Measurements from ENCODE around the gene INHBB. TPM values are rescaled to one million over a fixed set of nuclear protein-coding genes. Genes with fewer than 3 reads are reported as not detected.
A peak's percentile ranks its signal among the peaks of the same experiment; 100 is the strongest.

Gene INHBB
- total RNA-seq, 1 experiment from 2014 or later, result not detected

DNA sequence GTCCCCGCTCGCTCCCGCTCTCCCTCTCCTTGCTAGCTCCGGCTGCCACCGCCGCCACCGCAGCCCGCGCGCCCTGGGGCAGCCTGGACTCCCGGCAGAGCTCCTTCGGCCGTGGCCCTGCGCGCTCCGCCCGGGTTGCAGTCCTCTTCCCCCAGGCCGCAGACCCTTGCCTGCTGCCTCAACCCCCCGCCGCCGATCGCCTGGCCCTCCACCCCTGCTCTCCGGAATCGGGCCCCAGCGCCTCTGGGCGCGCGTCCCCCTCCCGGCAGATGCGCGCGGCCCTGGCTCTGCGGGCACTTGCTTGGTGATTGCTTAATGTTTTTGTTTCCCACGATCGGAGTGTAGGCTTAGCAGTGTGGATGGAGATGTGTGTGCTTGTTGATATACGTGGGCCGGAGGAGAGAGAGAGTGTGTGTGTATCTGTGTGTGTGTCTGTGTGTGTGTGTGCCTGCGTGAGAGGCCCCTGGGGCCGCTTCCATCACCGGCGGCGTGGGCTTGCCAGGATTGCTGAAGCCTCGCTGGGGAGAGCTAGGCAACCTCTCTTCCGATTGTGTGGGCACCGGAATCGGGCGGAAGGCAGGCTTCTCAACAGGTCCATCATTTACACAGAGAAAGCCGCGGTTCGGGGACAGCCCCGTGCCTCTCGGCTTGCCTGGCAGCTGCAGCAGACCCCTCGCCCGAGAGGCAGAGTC is 877 bp downstream of the INHBB start:
- DNase-seq, result no peak
- intact Hi-C loops (cut with micrococcal nuclease; ENCODE audit: unreplicated experiment), result no loop called here
- BruUV-seq (replicated peaks), result no TSS peak
- Mint-ChIP-seq H3K4me3 (ENCODE audit: low read depth, unreplicated experiment) (peak overlapping the region; percentile 29), H3K4me1 (ENCODE audit: low read depth, unreplicated experiment) (peaks cover 7% of the 10 kb centered on the region), H3K36me3 (ENCODE audit: insufficient read depth, unreplicated experiment) (peaks cover 9% of the 10 kb centered on the region), H3K27ac (ENCODE audit: unreplicated experiment) (no peak overlapping the region), H3K9me3 (ENCODE audit: low read depth, unreplicated experiment) (no peaks in the 10 kb centered on the region), H3K27me3 (ENCODE audit: unreplicated experiment) (peaks cover 62% of the 10 kb centered on the region)
- CTCF ChIA-PET, result interaction anchor here (0.5 to 1.0 kb wide), 3 partner anchors 206 to 668 kb away, joined by 4 to 10 read pairs (median 6); partner anchors contain the start of gene TMEM177
- TF ChIP-seq, protein P1, sequence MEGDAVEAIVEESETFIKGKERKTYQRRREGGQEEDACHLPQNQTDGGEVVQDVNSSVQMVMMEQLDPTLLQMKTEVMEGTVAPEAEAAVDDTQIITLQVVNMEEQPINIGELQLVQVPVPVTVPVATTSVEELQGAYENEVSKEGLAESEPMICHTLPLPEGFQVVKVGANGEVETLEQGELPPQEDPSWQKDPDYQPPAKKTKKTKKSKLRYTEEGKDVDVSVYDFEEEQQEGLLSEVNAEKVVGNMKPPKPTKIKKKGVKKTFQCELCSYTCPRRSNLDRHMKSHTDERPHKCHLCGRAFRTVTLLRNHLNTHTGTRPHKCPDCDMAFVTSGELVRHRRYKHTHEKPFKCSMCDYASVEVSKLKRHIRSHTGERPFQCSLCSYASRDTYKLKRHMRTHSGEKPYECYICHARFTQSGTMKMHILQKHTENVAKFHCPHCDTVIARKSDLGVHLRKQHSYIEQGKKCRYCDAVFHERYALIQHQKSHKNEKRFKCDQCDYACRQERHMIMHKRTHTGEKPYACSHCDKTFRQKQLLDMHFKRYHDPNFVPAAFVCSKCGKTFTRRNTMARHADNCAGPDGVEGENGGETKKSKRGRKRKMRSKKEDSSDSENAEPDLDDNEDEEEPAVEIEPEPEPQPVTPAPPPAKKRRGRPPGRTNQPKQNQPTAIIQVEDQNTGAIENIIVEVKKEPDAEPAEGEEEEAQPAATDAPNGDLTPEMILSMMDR (IDR thresholded peaks at IDR 0.05; ENCODE audit: unreplicated experiment), result no peak

DNA sequence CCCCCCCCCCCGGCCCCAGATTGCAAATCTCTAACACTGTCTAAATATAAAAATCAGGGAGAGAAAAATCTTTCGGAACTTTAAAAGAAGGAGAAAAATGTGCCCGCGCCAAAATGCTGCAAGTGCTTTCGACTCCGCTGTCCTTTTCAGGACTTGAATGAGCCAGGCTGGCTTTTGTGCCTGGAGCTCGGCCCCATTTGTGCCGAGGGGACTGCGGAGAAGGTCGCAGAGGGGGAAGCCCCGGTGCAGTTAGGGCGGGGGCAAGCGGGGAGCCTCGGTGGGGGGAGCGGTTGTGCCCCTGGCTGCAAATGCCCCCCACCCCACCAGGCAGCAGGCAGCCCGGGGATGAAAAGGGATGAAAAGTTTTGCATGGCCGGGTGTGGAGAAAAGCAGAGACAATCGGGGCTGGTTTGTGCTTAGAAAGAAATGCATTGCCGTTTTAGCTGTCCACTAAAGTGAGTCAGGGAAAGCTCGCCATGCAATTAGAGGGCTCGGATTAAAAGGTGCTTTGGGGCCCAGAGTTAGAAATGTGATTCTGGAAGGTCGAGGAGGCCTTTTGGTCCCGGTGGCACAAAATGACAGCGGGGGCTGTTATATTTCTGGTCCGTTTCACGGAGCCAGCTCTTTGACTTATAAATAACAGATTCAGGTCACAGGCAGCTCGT is 1.6 kb downstream of the INHBB start:
- peaks cover 9% of the 10 kb centered on the region for H3K36me3 Mint-ChIP-seq (ENCODE audit: insufficient read depth, unreplicated experiment)
- H3K27me3 Mint-ChIP-seq (ENCODE audit: unreplicated experiment), result peaks cover 56% of the 10 kb centered on the region
- no peaks in the 10 kb centered on the region for H3K9me3 Mint-ChIP-seq (ENCODE audit: low read depth, unreplicated experiment)
- TF ChIP-seq, protein P1 (IDR thresholded peaks at IDR 0.05; ENCODE audit: unreplicated experiment), result no peak
- peaks cover 7% of the 10 kb centered on the region for H3K4me1 Mint-ChIP-seq (ENCODE audit: low read depth, unreplicated experiment)
- no peak overlapping the region for H3K27ac Mint-ChIP-seq (ENCODE audit: unreplicated experiment)
- H3K4me3 Mint-ChIP-seq (ENCODE audit: low read depth, unreplicated experiment), result peak overlapping the region; percentile 29
- DNase-seq, result no peak
- BruUV-seq (replicated peaks), result no TSS peak
- intact Hi-C loops (cut with micrococcal nuclease; ENCODE audit: unreplicated experiment), result no loop called here
- CTCF ChIA-PET, result interaction anchor here (0.7 kb wide), 4 partner anchors 36 to 669 kb away, joined by 3 to 4 read pairs (median 4); partner anchors contain the start of gene TMEM177

DNA sequence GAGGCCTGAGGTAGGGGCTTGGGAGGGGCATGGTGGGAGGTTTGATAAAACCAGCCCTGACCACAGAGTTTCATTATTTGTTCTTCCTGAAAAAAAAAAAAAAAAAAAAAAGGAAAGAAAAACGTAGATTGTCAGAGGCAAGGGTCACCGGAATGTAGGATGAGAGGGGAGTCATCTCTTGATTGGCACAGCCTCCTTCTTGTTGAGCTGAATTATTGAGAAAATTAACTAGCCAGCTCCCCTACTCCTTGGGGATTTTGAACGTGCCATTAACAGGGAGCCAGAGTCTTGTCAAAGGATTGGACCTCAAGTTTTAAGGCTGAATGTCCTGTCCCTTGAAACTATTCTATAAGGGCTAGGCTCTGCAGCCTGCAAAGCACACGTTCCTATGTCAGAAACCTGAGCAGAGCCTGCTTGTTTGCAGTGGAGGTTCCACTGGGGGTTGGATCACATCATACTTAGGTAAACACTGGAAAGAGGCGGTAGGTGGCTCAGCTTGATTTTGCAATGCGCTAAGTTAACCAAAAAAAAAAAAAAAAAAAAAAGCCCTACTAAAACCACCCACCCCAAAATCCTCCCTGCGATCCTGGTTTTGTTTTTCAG is 2.3 kb downstream of the INHBB start:
- H3K4me3 Mint-ChIP-seq (ENCODE audit: low read depth, unreplicated experiment), result no peak overlapping the region
- no peak for DNase-seq
- peaks cover 49% of the 10 kb centered on the region for H3K27me3 Mint-ChIP-seq (ENCODE audit: unreplicated experiment)
- peaks cover under 1% of the 10 kb centered on the region for H3K4me1 Mint-ChIP-seq (ENCODE audit: low read depth, unreplicated experiment)
- TF ChIP-seq, protein P1 (IDR thresholded peaks at IDR 0.05; ENCODE audit: unreplicated experiment), result no peak
- intact Hi-C loops (cut with micrococcal nuclease; ENCODE audit: unreplicated experiment), result no loop called here
- H3K9me3 Mint-ChIP-seq (ENCODE audit: low read depth, unreplicated experiment), result no peaks in the 10 kb centered on the region
- H3K27ac Mint-ChIP-seq (ENCODE audit: unreplicated experiment), result no peak overlapping the region
- no TSS peak for BruUV-seq (replicated peaks)
- CTCF ChIA-PET, result interaction anchor here (0.7 kb wide), 3 partner anchors 37 to 583 kb away, joined by 3 to 4 read pairs (median 3); no protein-coding TSS in a partner anchor
- H3K36me3 Mint-ChIP-seq (ENCODE audit: insufficient read depth, unreplicated experiment), result peaks cover 9% of the 10 kb centered on the region

DNA sequence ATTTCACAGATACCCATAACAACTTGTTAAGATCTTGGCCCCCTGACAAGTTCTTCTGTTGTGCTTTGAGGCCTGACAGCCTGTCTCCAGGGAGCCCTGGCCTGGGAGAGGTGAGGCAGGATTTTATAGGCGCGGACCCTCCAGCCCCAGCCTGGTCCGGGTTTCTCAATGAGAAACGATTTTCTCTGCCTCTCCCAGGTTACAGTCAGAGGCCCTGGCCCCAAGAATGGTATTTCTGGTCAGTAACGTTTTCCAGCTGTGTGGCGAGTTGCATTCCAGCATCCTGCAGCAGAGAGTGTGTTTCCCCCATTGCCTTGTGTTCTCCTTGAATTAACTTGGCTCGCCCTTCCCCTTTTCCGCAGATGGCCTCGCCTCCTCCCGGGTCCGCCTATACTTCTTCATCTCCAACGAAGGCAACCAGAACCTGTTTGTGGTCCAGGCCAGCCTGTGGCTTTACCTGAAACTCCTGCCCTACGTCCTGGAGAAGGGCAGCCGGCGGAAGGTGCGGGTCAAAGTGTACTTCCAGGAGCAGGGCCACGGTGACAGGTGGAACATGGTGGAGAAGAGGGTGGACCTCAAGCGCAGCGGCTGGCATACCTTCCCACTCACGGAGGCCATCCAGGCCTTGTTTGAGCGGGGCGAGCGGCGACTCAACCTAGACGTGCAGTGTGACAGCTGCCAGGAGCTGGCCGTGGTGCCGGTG is 3.0 kb downstream of the INHBB start:
- no peaks in the 10 kb centered on the region for H3K4me1 Mint-ChIP-seq (ENCODE audit: low read depth, unreplicated experiment)
- intact Hi-C loops (cut with micrococcal nuclease; ENCODE audit: unreplicated experiment), result no loop called here
- DNase-seq, result no peak
- H3K27ac Mint-ChIP-seq (ENCODE audit: unreplicated experiment), result no peak overlapping the region
- TF ChIP-seq, protein P1 (IDR thresholded peaks at IDR 0.05; ENCODE audit: unreplicated experiment), result no peak
- no TSS peak for BruUV-seq (replicated peaks)
- no peaks in the 10 kb centered on the region for H3K9me3 Mint-ChIP-seq (ENCODE audit: low read depth, unreplicated experiment)
- peaks cover 49% of the 10 kb centered on the region for H3K27me3 Mint-ChIP-seq (ENCODE audit: unreplicated experiment)
- CTCF ChIA-PET, result no interaction called here
- peaks cover 9% of the 10 kb centered on the region for H3K36me3 Mint-ChIP-seq (ENCODE audit: insufficient read depth, unreplicated experiment)
- H3K4me3 Mint-ChIP-seq (ENCODE audit: low read depth, unreplicated experiment), result no peak overlapping the region

Measured in Calu3 (cell line).